HuH-7 (cell line): ENCODE measurements around the gene KCNQ5.
"Not testable (repeated sequence)": the region's sequence is repeated elsewhere in the genome, so short reads cannot be mapped to it uniquely, and the experiment has no call there.

ENCODE experiments used
- DNase-seq: peaks from one replicate; pipeline ENCODE4 v3.0.0; 2011; ENCODE audit warnings: low spot score

Gene KCNQ5

GRCh38 chr6:73180763-73181619 is 559.1 kb downstream of the KCNQ5 start:
- peak; percentile 49 for DNase-seq

- DNase-seq = no peak
Measured at GRCh38 chr6:73182021-73182607, 560.2 kb downstream of the KCNQ5 start.

GRCh38 chr6:73193302-73193701 is 571.4 kb downstream of the KCNQ5 start:
- not testable (repeated sequence) for DNase-seq

- DNase-seq = no peak
Measured at GRCh38 chr6:73194744-73195143, 572.9 kb downstream of the KCNQ5 start.

GRCh38 chr6:73200247-73200646 is 578.4 kb downstream of the KCNQ5 start:
- DNase-seq = no peak

DNA sequence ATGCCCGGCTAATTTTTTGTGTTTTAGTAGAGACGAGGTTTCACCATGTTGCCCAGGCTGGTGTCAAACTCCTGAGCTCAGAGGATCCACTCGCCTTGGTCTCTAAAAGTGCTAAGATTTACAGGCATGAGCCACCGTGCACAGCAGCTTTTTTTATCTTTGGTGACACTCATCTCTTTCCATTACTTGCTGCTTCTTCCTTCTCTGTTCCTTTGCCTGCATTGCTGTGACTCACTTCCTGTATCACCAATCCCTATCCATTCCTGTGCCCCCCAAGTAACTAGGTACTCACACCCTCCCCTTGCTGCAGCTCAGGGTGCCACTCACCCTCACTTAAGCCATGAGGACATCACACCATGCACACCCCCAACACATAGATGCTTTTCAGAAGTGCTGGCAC is 578.9 kb downstream of the KCNQ5 start:
- DNase-seq = no peak

- DNase-seq = no peak
Measured at GRCh38 chr6:73203098-73203497, 581.2 kb downstream of the KCNQ5 start.

GRCh38 chr6:73204252-73204651 is 582.4 kb downstream of the KCNQ5 start:
- DNase-seq = no peak

- no peak for DNase-seq
Measured at GRCh38 chr6:73207221-73207837, 585.5 kb downstream of the KCNQ5 start.

GRCh38 chr6:73209117-73209516 is 587.3 kb downstream of the KCNQ5 start:
- DNase-seq = no peak

DNA sequence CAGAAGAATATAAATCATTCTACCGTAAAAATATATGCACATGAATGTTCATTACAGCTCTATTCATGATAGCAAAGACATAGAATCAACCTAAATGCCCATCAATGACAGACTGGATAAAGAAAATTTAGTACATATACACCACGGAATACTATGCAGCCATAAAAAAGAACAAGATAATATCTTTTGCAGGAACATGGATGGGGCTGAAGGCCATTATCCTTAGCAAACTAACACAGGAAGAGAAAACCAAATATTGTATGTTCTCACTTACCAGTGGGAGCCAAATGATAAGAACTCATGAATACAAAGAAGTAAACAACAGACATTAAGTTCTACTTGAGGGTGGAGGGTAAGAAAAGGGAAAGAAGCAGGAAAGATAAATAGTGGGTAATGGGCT is 595.0 kb downstream of the KCNQ5 start:
- no peak for DNase-seq

DNA sequence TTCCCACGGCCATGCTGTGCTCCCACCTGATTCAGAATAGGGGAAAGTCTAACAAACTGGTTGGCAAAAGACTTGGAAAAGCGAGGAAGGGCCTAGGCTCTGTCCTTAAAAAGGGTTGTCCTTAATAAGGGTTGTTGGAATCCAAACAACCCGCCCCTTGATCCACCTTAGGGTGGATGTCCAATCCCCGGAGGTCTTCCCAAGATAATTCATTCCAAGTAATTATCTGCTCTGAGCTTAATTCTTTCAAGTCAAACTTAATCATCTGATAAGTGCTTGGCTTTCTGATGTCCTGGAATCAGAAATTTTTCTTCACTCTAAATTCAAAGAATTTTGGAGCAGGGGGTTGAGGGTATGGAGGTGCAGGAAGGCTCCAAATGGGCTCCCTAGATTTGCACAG is 603.5 kb downstream of the KCNQ5 start, which contains the start of gene KHDC1L:
Gene KHDC1L (minus strand): TSS at position 101 of the 400 bp plus-strand sequence. CDS start 88 bp downstream, at position 13.
- DNase-seq = no peak

- DNase-seq = no peak
Measured at GRCh38 chr6:73227606-73228255, 605.9 kb downstream of the KCNQ5 start.

- no peak for DNase-seq
Measured at GRCh38 chr6:73231986-73232391, 610.1 kb downstream of the KCNQ5 start.

DNA sequence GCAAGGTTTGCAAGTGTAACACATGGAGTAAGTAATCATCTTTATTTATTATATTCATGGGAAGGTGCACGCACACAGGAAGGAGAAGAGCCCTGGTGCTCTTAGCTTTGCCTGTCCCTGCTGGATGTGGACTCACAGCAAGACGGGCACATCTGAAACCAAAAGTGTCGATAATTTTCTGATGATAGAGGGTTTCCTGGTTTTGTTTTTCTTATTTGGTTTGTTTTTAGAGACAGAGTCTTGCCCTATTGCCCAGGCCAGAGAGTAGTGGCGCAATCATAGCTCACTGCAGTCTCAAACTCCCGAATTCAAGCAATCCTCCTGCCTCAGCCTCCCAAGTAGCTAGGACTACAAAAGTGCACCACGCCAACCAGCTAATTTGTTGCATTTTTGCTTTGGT is 611.2 kb downstream of the KCNQ5 start:
- DNase-seq = no peak

DNA sequence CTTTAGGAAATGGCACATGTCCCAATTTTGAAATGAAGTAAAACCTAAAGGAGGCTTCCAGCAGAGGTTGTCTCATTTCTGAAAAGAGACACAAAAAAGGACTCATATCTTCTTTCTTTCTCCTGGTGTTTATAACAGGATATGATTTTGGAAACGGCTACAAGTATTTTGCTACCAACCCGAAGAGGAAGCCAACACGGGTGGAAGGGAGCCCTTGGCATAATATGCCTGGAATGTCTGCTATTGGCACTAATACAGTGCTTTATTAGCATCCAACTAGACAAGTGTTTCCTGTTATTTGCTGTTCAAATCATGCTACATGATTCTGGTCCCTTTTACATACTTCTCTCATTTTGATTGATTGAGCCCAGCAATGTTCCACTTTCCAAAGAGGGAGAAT is 612.1 kb downstream of the KCNQ5 start:
- DNase-seq = not testable (repeated sequence)

DNA sequence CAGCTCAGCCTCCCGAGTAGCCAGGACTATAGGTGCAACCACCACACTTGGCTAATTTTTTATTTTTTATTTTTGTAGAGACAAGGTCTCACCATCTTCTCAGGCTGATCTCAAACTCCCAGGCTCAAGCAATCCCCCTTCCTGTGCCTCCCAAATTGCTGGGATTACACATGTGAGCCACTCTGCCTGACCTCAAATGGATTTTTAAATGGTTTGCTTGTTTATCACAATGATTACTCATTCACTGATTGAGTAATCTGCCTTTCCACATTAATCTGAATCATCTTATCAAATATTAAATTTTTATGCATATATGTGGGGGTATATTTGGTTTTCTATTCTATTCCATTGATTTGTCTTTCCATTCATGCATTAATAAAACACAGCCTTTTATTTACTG is 612.9 kb downstream of the KCNQ5 start:
- no peak for DNase-seq

- no peak for DNase-seq
Measured at GRCh38 chr6:73236144-73236750, 614.4 kb downstream of the KCNQ5 start.

DNA sequence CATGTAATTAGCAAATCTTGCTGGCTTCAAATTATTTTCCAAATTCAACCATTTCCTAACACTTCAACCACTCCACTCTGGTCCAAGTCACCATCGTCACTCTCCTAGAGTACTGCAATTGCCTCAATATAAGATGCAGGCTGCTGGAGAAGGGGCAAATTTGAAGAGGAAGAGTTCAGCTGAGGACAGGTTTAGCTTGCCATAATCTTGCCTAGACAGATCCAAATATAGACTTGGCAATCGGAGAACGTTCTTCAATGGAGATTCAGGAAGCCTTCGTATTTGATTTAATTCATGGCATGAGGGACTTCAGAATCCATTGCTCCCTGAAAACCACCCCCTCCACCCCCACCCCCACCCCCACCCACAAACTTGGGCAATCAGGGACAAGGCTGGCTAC is 618.9 kb downstream of the KCNQ5 start:
- DNase-seq = no peak

DNA sequence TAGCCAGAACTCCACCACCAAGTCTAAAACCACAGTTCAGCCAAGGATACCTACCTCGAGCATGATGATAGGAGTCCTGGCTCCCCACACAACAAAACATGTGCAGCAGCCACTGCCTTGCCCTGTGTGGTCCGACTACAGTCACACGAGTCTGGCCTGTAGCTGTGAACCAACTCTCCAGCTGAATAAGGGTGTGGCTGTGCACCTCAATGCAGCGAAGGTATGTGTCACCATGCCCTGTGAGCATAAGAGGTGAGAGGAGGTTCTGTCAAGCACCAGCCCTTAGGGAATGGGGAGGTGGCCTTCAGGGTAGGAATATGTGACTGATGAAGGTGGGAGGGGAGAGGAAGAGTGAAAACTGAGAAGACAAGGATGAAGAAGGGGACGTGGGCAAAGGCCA is 620.1 kb downstream of the KCNQ5 start:
- DNase-seq = no peak
